ENCODE data around the gene IL1R1.

GRCh38 chr2:102120701-102121159 is 21.8 kb upstream of the IL1R1 start:
- TF ChIP-seq CTCF (IDR thresholded peaks at IDR 0.05; ENCODE audit: low read length) = no peak
- no peak for TF ChIP-seq EZH2 (IDR thresholded peaks at IDR 0.05; ENCODE audit: borderline replicate concordance, low read length)

Measured in OCI-LY1 (cell line).